Bronchial epithelial cell (primary cell): ENCODE results near the gene USP22. TPM values are rescaled to one million over a fixed set of nuclear protein-coding genes. Genes with fewer than 3 reads are reported as not detected.

Experiments used
- DNase-seq: peaks from one replicate; pipeline ENCODE4 v3.0.0-alpha.2; 2010; ENCODE audit warnings: low read depth
- FAIRE-seq: peaks from 2 replicates; lab custom pipeline; 2011; peaks lifted over from hg19 to GRCh38; lab: Jason Lieb, UNC
- H3K27me3 ChIP-seq: 2 replicates; pipeline ENCODE4 v1.5.1; 2011; ENCODE audit warnings: low read length; ENCODE audit not compliant: control insufficient read depth, insufficient read depth
- H3K36me3 ChIP-seq: 2 replicates; pipeline ENCODE4 v1.5.1; 2011; ENCODE audit warnings: low read length; ENCODE audit not compliant: control insufficient read depth, insufficient read depth
- H3K4me3 ChIP-seq: 2 replicates; pipeline ENCODE4 v1.5.1; 2011; ENCODE audit warnings: mild to moderate bottlenecking, low read depth, low read length, control low read depth
- total RNA-seq: library from RNA; depleted of rRNA; stranded (reverse); fragments of >200 nt; gene quantifications from 2 replicates; pipeline ENCODE4 v1.2.1, GENCODE V29; 2014
- TF ChIP-seq, protein P1 (sequence below): IDR thresholded peaks from 2 replicates; pipeline ENCODE4 v1.5.1; 2011; ENCODE audit warnings: mild to moderate bottlenecking, moderate library complexity, low read length, control low read depth, inconsistent platforms; ENCODE audit not compliant: insufficient read depth, severe bottlenecking

USP22 gene
- total RNA-seq, 1 donor from 2014 or later: 165 TPM

- Histone ChIP-seq H3K4me3 (no peak overlapping the region), H3K36me3 (no peaks in the 10 kb centered on the region), H3K27me3 (no peaks in the 10 kb centered on the region)
- peak; percentile 97 for FAIRE-seq
- DNase-seq: peak; percentile 85
- TF ChIP-seq, protein P1, sequence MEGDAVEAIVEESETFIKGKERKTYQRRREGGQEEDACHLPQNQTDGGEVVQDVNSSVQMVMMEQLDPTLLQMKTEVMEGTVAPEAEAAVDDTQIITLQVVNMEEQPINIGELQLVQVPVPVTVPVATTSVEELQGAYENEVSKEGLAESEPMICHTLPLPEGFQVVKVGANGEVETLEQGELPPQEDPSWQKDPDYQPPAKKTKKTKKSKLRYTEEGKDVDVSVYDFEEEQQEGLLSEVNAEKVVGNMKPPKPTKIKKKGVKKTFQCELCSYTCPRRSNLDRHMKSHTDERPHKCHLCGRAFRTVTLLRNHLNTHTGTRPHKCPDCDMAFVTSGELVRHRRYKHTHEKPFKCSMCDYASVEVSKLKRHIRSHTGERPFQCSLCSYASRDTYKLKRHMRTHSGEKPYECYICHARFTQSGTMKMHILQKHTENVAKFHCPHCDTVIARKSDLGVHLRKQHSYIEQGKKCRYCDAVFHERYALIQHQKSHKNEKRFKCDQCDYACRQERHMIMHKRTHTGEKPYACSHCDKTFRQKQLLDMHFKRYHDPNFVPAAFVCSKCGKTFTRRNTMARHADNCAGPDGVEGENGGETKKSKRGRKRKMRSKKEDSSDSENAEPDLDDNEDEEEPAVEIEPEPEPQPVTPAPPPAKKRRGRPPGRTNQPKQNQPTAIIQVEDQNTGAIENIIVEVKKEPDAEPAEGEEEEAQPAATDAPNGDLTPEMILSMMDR: no peak
Observed at GRCh38 chr17:20955427-20956323, 87.1 kb downstream of the USP22 start.

DNA sequence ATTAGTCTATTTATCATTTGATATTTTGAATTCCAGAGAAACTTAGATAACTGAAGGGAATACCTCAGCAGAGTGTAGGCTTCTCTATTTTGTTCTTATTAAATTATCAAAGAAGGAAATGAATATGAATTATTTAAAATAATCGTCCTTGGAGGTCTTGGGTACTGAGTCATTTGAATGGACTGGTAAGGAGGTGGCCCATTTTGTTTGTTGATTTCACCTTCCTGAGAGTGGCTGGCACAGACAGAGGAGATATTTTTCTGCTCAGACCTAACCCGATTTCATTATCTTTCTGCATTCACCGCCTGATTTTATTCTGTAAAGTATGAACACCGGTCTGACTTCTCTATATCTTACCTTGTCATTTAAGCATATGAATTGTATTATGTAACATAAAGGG is 88.0 kb downstream of the USP22 start:
- H3K4me3 ChIP-seq: no peak overlapping the region
- FAIRE-seq: no peak
- no peaks in the 10 kb centered on the region for H3K36me3 ChIP-seq
- DNase-seq: no peak
- TF ChIP-seq, protein P1: no peak
- H3K27me3 ChIP-seq: no peaks in the 10 kb centered on the region

GRCh38 chr17:20952183-20952582 is 90.6 kb downstream of the USP22 start:
- FAIRE-seq (no peak), DNase-seq (peak; percentile 51)

More at GRCh38 chr17:20952183-20952582, 90.6 kb downstream of the USP22 start:
- TF ChIP-seq, protein P1: no peak
- Histone ChIP-seq H3K27me3 (no peaks in the 10 kb centered on the region), H3K36me3 (no peaks in the 10 kb centered on the region), H3K4me3 (no peak overlapping the region)

Other genes starting within 250 kb of the USP22 start
- 24.7 and 29.6 TPM in 2 replicates for gene DHRS7B, start 84.0 kb upstream of the USP22 start, total RNA-seq
- gene TMEM11, start 171.2 kb upstream of the USP22 start, total RNA-seq: 15.8 and 23.8 TPM in 2 replicates
- 0.53 and 0.77 TPM in 2 replicates for gene NATD1, start 210.4 kb upstream of the USP22 start, total RNA-seq
- 5.3 and 7.7 TPM in 2 replicates for gene MAP2K3, start 241.7 kb upstream of the USP22 start, total RNA-seq